RWPE2 (cell line): ENCODE measurements around the gene C1QTNF4.

Experiments used
- ATAC-seq: fragments of 200-7000 bp; cut with Tn5 transposase; 3 replicates; pipeline ENCODE4 v1.9.1; 2021; ENCODE audit warnings: low read depth
- DNase-seq: peaks from one replicate; pipeline ENCODE4 v3.0.0-alpha.2; 2020; ENCODE audit warnings: low spot score
- H3K27ac ChIP-seq: fragments of 450-650 bp; 2 replicates; pipeline ENCODE4 v1.5.1; 2017; ENCODE audit warnings: mild to moderate bottlenecking; ENCODE audit not compliant: poor library complexity, severe bottlenecking
- H3K27me3 ChIP-seq: fragments of 250-450 bp; sonication (Bioruptor Pico); 2 replicates; pipeline ENCODE4 v1.5.1; 2021; ENCODE audit warnings: mild to moderate bottlenecking, moderate library complexity; ENCODE audit not compliant: insufficient read depth, poor library complexity, severe bottlenecking
- H3K36me3 ChIP-seq: fragments of 250-450 bp; sonication (Bioruptor Pico); 2 replicates; pipeline ENCODE4 v1.5.1; 2020; ENCODE audit warnings: low read depth, mild to moderate bottlenecking, moderate library complexity
- H3K4me1 ChIP-seq: fragments of 250-450 bp; sonication (Bioruptor Pico); 2 replicates; pipeline ENCODE4 v1.5.1; 2021; ENCODE audit warnings: mild to moderate bottlenecking, moderate library complexity; ENCODE audit not compliant: insufficient read depth, poor library complexity, severe bottlenecking
- H3K4me3 ChIP-seq: fragments of 250-450 bp; sonication (Bioruptor Pico); 2 replicates; pipeline ENCODE4 v1.5.1; 2021; ENCODE audit warnings: mild to moderate bottlenecking, moderate library complexity; ENCODE audit not compliant: severe bottlenecking
- H3K9me3 ChIP-seq: fragments of 250-450 bp; sonication (Bioruptor Pico); 2 replicates; pipeline ENCODE4 v1.5.1; 2021; ENCODE audit warnings: mild to moderate bottlenecking, moderate library complexity; ENCODE audit not compliant: severe bottlenecking
- TF ChIP-seq, protein P1 (sequence below): fragments of 450-650 bp; IDR thresholded peaks from one replicate; pipeline ENCODE4 v1.5.1; 2017; ENCODE audit warnings: mild to moderate bottlenecking, moderate library complexity; ENCODE audit not compliant: poor library complexity, severe bottlenecking

C1QTNF4 gene

DNA sequence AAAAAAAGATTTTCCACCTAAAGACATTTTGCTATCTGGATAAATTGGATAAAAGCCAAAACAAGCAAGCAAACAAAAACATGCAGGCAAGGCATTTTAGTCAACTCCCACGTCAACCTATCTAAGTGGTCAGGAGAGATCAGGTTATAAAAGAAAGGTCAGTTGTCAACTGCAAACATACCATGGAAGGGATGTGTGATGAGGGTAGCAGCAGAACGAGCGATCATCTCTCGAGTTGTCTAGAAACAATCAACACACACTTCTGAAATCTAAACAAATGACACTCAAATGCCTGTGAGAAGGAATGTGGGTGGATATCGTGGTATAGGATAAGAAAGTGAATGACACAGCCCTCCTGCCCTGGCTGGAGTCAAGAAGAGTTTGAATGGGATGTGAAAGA is 37.3 kb upstream of the C1QTNF4 start:
- ATAC-seq, result no peak

DNA sequence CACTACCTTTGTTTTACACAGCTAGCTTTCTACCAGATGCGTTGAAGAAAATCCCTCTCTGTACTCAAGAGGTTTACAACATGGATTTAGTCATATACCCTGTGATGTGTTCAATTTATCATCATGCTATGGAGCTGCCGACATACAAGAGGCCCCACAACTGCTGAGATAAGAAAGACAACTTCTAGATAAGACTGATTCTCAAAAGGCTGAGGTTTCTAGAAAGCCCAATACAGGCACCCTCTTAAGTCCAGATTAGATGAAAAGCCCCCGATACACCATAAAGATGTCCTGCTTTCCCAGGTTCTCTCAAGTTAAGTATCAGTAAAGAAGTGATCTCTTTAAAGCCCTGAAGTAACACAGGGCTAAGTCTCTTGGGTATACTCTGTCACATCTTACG is 33.8 kb upstream of the C1QTNF4 start:
- ATAC-seq (no peak), DNase-seq (no peak)
- no peaks in the 10 kb centered on the region for H3K9me3 ChIP-seq
- H3K4me1 ChIP-seq, result no peaks in the 10 kb centered on the region
- TF ChIP-seq, protein P1, sequence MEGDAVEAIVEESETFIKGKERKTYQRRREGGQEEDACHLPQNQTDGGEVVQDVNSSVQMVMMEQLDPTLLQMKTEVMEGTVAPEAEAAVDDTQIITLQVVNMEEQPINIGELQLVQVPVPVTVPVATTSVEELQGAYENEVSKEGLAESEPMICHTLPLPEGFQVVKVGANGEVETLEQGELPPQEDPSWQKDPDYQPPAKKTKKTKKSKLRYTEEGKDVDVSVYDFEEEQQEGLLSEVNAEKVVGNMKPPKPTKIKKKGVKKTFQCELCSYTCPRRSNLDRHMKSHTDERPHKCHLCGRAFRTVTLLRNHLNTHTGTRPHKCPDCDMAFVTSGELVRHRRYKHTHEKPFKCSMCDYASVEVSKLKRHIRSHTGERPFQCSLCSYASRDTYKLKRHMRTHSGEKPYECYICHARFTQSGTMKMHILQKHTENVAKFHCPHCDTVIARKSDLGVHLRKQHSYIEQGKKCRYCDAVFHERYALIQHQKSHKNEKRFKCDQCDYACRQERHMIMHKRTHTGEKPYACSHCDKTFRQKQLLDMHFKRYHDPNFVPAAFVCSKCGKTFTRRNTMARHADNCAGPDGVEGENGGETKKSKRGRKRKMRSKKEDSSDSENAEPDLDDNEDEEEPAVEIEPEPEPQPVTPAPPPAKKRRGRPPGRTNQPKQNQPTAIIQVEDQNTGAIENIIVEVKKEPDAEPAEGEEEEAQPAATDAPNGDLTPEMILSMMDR, result no peak
- no peak overlapping the region for H3K4me3 ChIP-seq
- peaks cover 88% of the 10 kb centered on the region for H3K36me3 ChIP-seq
- H3K27ac ChIP-seq, result no peak overlapping the region
- H3K27me3 ChIP-seq, result no peaks in the 10 kb centered on the region

More for the DNA sequence above, 37.3 kb upstream of the C1QTNF4 start:
- Histone ChIP-seq H3K36me3 (peaks cover 88% of the 10 kb centered on the region), H3K9me3 (no peaks in the 10 kb centered on the region), H3K27ac (no peak overlapping the region), H3K4me1 (no peaks in the 10 kb centered on the region), H3K4me3 (no peak overlapping the region), H3K27me3 (no peaks in the 10 kb centered on the region)
- no peak for DNase-seq
- TF ChIP-seq, protein P1, result no peak

- no peak for DNase-seq
- Histone ChIP-seq H3K27me3 (no peaks in the 10 kb centered on the region), H3K9me3 (no peaks in the 10 kb centered on the region), H3K36me3 (peaks cover 88% of the 10 kb centered on the region), H3K4me1 (no peaks in the 10 kb centered on the region), H3K27ac (no peak overlapping the region), H3K4me3 (no peak overlapping the region)
- TF ChIP-seq, protein P1, result no peak
- no peak for ATAC-seq
These were observed 32.0 kb upstream of the C1QTNF4 start for GRCh38 chr11:47626234-47626633.

DNA sequence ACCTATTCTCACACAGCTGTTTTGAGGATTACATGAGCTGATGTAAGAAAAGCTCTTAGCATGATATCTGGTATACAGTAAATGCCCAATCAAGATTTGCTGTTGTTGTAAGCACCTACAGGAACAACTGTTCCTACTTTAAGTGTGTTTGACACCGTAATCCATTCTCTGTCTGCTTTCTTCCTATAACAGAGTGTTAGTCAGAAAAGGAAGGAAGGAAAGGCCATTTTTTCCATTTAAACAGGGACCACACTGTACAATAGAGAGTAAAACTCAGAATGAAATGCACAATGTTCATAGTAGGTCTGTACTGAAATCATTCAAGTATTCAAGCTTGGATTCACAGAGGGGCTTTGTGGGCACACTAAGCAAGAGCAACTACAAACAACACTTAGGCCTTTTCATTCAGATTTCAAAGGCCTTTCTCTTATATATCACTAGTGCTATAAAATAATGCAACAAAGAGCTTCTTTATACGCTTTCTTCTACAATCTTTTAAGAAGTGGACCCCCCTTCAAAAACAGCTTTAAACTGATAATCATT is 26.7 kb upstream of the C1QTNF4 start:
- Histone ChIP-seq H3K36me3 (peaks cover 81% of the 10 kb centered on the region), H3K27me3 (no peaks in the 10 kb centered on the region), H3K9me3 (no peaks in the 10 kb centered on the region), H3K4me1 (no peaks in the 10 kb centered on the region), H3K4me3 (no peak overlapping the region), H3K27ac (no peak overlapping the region)
- TF ChIP-seq, protein P1, result no peak
- ATAC-seq (no peak), DNase-seq (no peak)

GRCh38 chr11:47617417-47617809 is 23.2 kb upstream of the C1QTNF4 start:
- TF ChIP-seq, protein P1, result peak; percentile 34
- DNase-seq, result no peak
- Histone ChIP-seq H3K27me3 (no peaks in the 10 kb centered on the region), H3K4me3 (no peak overlapping the region), H3K36me3 (peaks cover 50% of the 10 kb centered on the region), H3K27ac (no peak overlapping the region), H3K4me1 (no peaks in the 10 kb centered on the region), H3K9me3 (no peaks in the 10 kb centered on the region)
- ATAC-seq, result no peak
